Mucosa of descending colon (tissue), 3 donors: Measurements from ENCODE around the gene RPL35A. TPM values are rescaled to one million over a fixed set of nuclear protein-coding genes. Genes with fewer than 3 reads are reported as not detected.
"Not testable (repeated sequence)": the region's sequence is repeated elsewhere in the genome, so short reads cannot be mapped to it uniquely, and the experiment has no call there.

Source experiments
- ATAC-seq: fragments of 200-7000 bp; cut with Tn5 transposase; one replicate; pipeline ENCODE4 v1.9.1; 2020; ENCODE audit warnings: mild to moderate bottlenecking, moderate library complexity
- DNase-seq, 3 donors: peaks; one replicate each; pipeline ENCODE4 v3.0.0-alpha.2; 2020
- H3K36me3 ChIP-seq: fragments of 200-600 bp; one replicate; pipeline ENCODE4 v1.8.0; 2021; ENCODE audit warnings: low read depth, mild to moderate bottlenecking
- H3K4me1 ChIP-seq: fragments of 200-600 bp; one replicate; pipeline ENCODE4 v1.8.0; 2021; ENCODE audit warnings: low read depth, mild to moderate bottlenecking
- H3K4me3 ChIP-seq: fragments of 200-600 bp; one replicate; pipeline ENCODE4 v1.8.0; 2021; ENCODE audit warnings: mild to moderate bottlenecking
- H3K9me3 ChIP-seq: fragments of 200-600 bp; one replicate; pipeline ENCODE4 v1.8.0; 2021; ENCODE audit warnings: mild to moderate bottlenecking
- CTCF ChIP-seq: fragments of 200-600 bp; IDR thresholded peaks from one replicate; pipeline ENCODE4 v1.8.0; 2022; ENCODE audit warnings: antibody characterized with exemption, mild to moderate bottlenecking
- intact Hi-C, 2 donors: fragments of 100-400 bp; cut with DNase I in 1 of 2; cut with micrococcal nuclease in 1 of 2; formaldehyde crosslinking; loops; one replicate each; pipeline versions ENCODE4 v1.11.0 to v1.11.1; 2022; cut with DNase I, micrococcal nuclease
- total RNA-seq, 3 donors: library from RNA; stranded (reverse); fragmentation: NEBNext Ultra II Directional in 2 of 3; extraction: Animal tissue kit (Norgen Biotek cat#: 25700) in 2 of 3; gene quantifications; one replicate each; pipeline versions ENCODE4 v1.2.1 to v1.2.4, GENCODE V29; 2021 to 2023
- donor health status: DM: no; HTN: no; CAD: no; lungs with moderate emphysema.
- donor health status: DM: no; HTN: no; CAD: no.
- donor health status: DM: no; HTN: yes; CAD: no.

Gene RPL35A
- total RNA-seq, 3 donors from 2014 or later: 606 to 700 (median 621) TPM

GRCh38 chr3:197908957-197909701, 40.9 kb upstream of the RPL35A start:
- no peak for TF ChIP-seq CTCF
- ATAC-seq: no peak
- intact Hi-C loops: no loop called here

GRCh38 chr3:197912741-197913476, 37.1 kb upstream of the RPL35A start:
- Histone ChIP-seq H3K9me3 (no peaks in the 10 kb centered on the region), H3K4me1 (no peaks in the 10 kb centered on the region), H3K4me3 (no peak overlapping the region), H3K36me3 (no peaks in the 10 kb centered on the region)
- DNase-seq (no peak), ATAC-seq (peak; percentile 9)
- intact Hi-C loops: no loop called here
- TF ChIP-seq CTCF: no peak

More at GRCh38 chr3:197908957-197909701, 40.9 kb upstream of the RPL35A start:
- Histone ChIP-seq H3K4me1 (peaks cover 7% of the 10 kb centered on the region), H3K9me3 (no peaks in the 10 kb centered on the region), H3K4me3 (no peak overlapping the region), H3K36me3 (no peaks in the 10 kb centered on the region)
- DNase-seq: no peak

- ATAC-seq: no peak
- Histone ChIP-seq H3K9me3 (no peaks in the 10 kb centered on the region), H3K4me3 (no peak overlapping the region), H3K4me1 (no peaks in the 10 kb centered on the region), H3K36me3 (no peaks in the 10 kb centered on the region)
- no peak for DNase-seq
- intact Hi-C loops: no loop called here
- TF ChIP-seq CTCF: no peak
These were observed 36.2 kb upstream of the RPL35A start for GRCh38 chr3:197913641-197914380.

GRCh38 chr3:197921429-197922275, 28.3 kb upstream of the RPL35A start:
- ATAC-seq, H3K4me1 ChIP-seq, H3K4me3 ChIP-seq, H3K9me3 ChIP-seq, DNase-seq, H3K36me3 ChIP-seq, intact Hi-C loops: not testable (repeated sequence)

GRCh38 chr3:197926418-197926817, 23.6 kb upstream of the RPL35A start:
- intact Hi-C loops: no loop called here
- no peak for ATAC-seq
- no peak overlapping the region for H3K4me3 ChIP-seq
- no peak for DNase-seq
- TF ChIP-seq CTCF: no peak
- no peaks in the 10 kb centered on the region for H3K36me3 ChIP-seq
- H3K9me3 ChIP-seq: no peaks in the 10 kb centered on the region
- no peaks in the 10 kb centered on the region for H3K4me1 ChIP-seq

- ATAC-seq, H3K4me3 ChIP-seq, DNase-seq, intact Hi-C loops, H3K36me3 ChIP-seq, H3K4me1 ChIP-seq, H3K9me3 ChIP-seq: not testable (repeated sequence)
These were observed 22.4 kb upstream of the RPL35A start for GRCh38 chr3:197927578-197927977.
